ENCODE results near the gene JAML.

Gene JAML

GRCh38 chr11:118234833-118235232, 10.0 kb upstream of the JAML start:
- Histone ChIP-seq H4K20me1 (no peaks in the 10 kb centered on the region), H3K9ac (no peak overlapping the region), H3K4me1 (peaks cover 18 to 100% (median 28%) of the 10 kb centered on the region in 10 experiments), H3K36me3 (peaks cover 0 to 51% (median 0%) of the 10 kb centered on the region in 11 experiments; a peak in 5 of 22 replicates), H3K27me3 (no peaks in the 10 kb centered on the region), H3K9me3 (replicated peaks in 1 of 11) (no peaks in the 10 kb centered on the region), H3K4me3 (no peak overlapping the region), H3K4me2 (peak overlapping the region in 3 of 11 experiments; percentile 46 to 94 (median 69); a peak in 6 of 22 replicates), H3K27ac (peak overlapping the region in 1 of 11 experiments; percentile 8; a peak in 1 of 22 replicates)
- no peak for TF ChIP-seq Cebpa-rat (IDR thresholded peaks at IDR 0.05)

- no peaks in the 10 kb centered on the region for H4K20me1 ChIP-seq
- H3K9ac ChIP-seq, result no peak overlapping the region
- peaks cover 0 to 51% (median 0%) of the 10 kb centered on the region in 11 experiments; a peak in 5 of 22 replicates for H3K36me3 ChIP-seq
- H3K9me3 ChIP-seq (replicated peaks in 1 of 11), result no peaks in the 10 kb centered on the region
- H3K4me3 ChIP-seq, result no peak overlapping the region
- peaks cover 18 to 100% (median 28%) of the 10 kb centered on the region in 10 experiments for H3K4me1 ChIP-seq
- peak overlapping the region in 3 of 11 experiments; percentile 10 to 94 (median 69); a peak in 5 of 22 replicates for H3K4me2 ChIP-seq
- TF ChIP-seq Cebpa-rat (IDR thresholded peaks at IDR 0.05), result no peak
- no peak overlapping the region for H3K27ac ChIP-seq
- no peaks in the 10 kb centered on the region for H3K27me3 ChIP-seq
Measured at GRCh38 chr11:118233850-118234249, 9.0 kb upstream of the JAML start.

GRCh38 chr11:118233377-118233776, 8.6 kb upstream of the JAML start:
- H3K27me3 ChIP-seq, result no peaks in the 10 kb centered on the region
- no peak overlapping the region for H3K4me3 ChIP-seq
- H3K27ac ChIP-seq, result 0 out of 22 replicates have a peak overlapping the region, but pooled peaks of 1 of the 11 experiments have one; percentile 7
- peaks cover 18 to 100% (median 28%) of the 10 kb centered on the region in 10 experiments for H3K4me1 ChIP-seq
- peak overlapping the region in 3 of 11 experiments; percentile 10 to 94 (median 69); a peak in 3 of 22 replicates for H3K4me2 ChIP-seq
- H3K36me3 ChIP-seq, result peaks cover 0 to 51% (median 0%) of the 10 kb centered on the region in 11 experiments; a peak in 5 of 22 replicates
- no peaks in the 10 kb centered on the region for H4K20me1 ChIP-seq
- no peak overlapping the region for H3K9ac ChIP-seq
- no peak for TF ChIP-seq Cebpa-rat (IDR thresholded peaks at IDR 0.05)
- no peaks in the 10 kb centered on the region for H3K9me3 ChIP-seq (replicated peaks in 1 of 11)

- peaks cover 24 to 100% (median 29%) of the 10 kb centered on the region in 10 experiments for H3K4me1 ChIP-seq
- H3K9me3 ChIP-seq (replicated peaks in 1 of 11), result no peaks in the 10 kb centered on the region
- H3K27ac ChIP-seq, result 0 out of 22 replicates have a peak overlapping the region, but pooled peaks of 1 of the 11 experiments have one; percentile 7
- no peaks in the 10 kb centered on the region for H4K20me1 ChIP-seq
- no peaks in the 10 kb centered on the region for H3K27me3 ChIP-seq
- H3K4me3 ChIP-seq, result no peak overlapping the region
- TF ChIP-seq Cebpa-rat (IDR thresholded peaks at IDR 0.05), result no peak
- H3K4me2 ChIP-seq, result peak overlapping the region in 2 of 11 experiments; percentile 69 to 94; a peak in 1 of 22 replicates
- peaks cover 0 to 51% (median 0%) of the 10 kb centered on the region in 11 experiments; a peak in 5 of 22 replicates for H3K36me3 ChIP-seq
- H3K9ac ChIP-seq, result no peak overlapping the region
Measured at GRCh38 chr11:118232659-118233058, 7.8 kb upstream of the JAML start.

GRCh38 chr11:118231461-118231860, 6.7 kb upstream of the JAML start:
- peaks cover 36 to 100% (median 40%) of the 10 kb centered on the region in 10 experiments for H3K4me1 ChIP-seq
- peaks cover 0 to 49% (median 0%) of the 10 kb centered on the region in 11 experiments; a peak in 5 of 22 replicates for H3K36me3 ChIP-seq
- peaks cover 0 to 1% (median 0%) of the 10 kb centered on the region in 11 experiments; a peak in 1 of 22 replicates for H3K9me3 ChIP-seq (replicated peaks in 1 of 11)
- H3K4me3 ChIP-seq, result no peak overlapping the region
- H3K9ac ChIP-seq, result no peak overlapping the region
- H3K27me3 ChIP-seq, result peaks cover 0 to 5% (median 0%) of the 10 kb centered on the region in 11 experiments; a peak in 1 of 22 replicates
- peak overlapping the region in 2 of 11 experiments; percentile 0 to 92; a peak in 2 of 22 replicates for H3K27ac ChIP-seq
- no peak for TF ChIP-seq Cebpa-rat (IDR thresholded peaks at IDR 0.05)
- peak overlapping the region in 4 of 11 experiments; percentile 75 to 82 (median 79); a peak in 7 of 22 replicates for H3K4me2 ChIP-seq
- H4K20me1 ChIP-seq, result no peaks in the 10 kb centered on the region

- peaks cover 0 to 52% (median 0%) of the 10 kb centered on the region in 11 experiments; a peak in 5 of 22 replicates for H3K36me3 ChIP-seq
- no peak for TF ChIP-seq Cebpa-rat (IDR thresholded peaks at IDR 0.05)
- H3K27ac ChIP-seq, result peak overlapping the region; percentile 58 to 93 (median 72)
- no peaks in the 10 kb centered on the region for H4K20me1 ChIP-seq
- H3K9ac ChIP-seq, result peak overlapping the region in 6 of 11 experiments; percentile 34 to 83 (median 68); a peak in 11 of 22 replicates
- no peak overlapping the region for H3K4me3 ChIP-seq
- peaks cover 47 to 100% (median 53%) of the 10 kb centered on the region in 10 experiments for H3K4me1 ChIP-seq
- H3K4me2 ChIP-seq, result peak overlapping the region; percentile 56 to 83 (median 74)
- H3K27me3 ChIP-seq, result peaks cover 0 to 7% (median 0%) of the 10 kb centered on the region in 11 experiments; a peak in 1 of 22 replicates
- H3K9me3 ChIP-seq (replicated peaks in 1 of 11), result peaks cover 0 to 13% (median 0%) of the 10 kb centered on the region in 11 experiments; a peak in 3 of 22 replicates
Measured at GRCh38 chr11:118230088-118230487, 5.3 kb upstream of the JAML start.

- H3K4me2 ChIP-seq, result peak overlapping the region; percentile 56 to 83 (median 74)
- TF ChIP-seq Cebpa-rat (IDR thresholded peaks at IDR 0.05), result no peak
Measured at GRCh38 chr11:118229274-118229847, 4.5 kb upstream of the JAML start.

GRCh38 chr11:118227865-118228785, 3.3 kb upstream of the JAML start:
- Histone ChIP-seq H3K27me3 (peaks cover 0 to 7% (median 0%) of the 10 kb centered on the region in 11 experiments; a peak in 1 of 22 replicates), H3K36me3 (peaks cover 0 to 35% (median 0%) of the 10 kb centered on the region in 11 experiments; a peak in 5 of 22 replicates), H3K27ac (peak overlapping the region; percentile 58 to 93 (median 72)), H3K9ac (peak overlapping the region in 5 of 11 experiments; percentile 63 to 83 (median 69); a peak in 12 of 22 replicates), H3K4me1 (peaks cover 65 to 100% (median 71%) of the 10 kb centered on the region in 10 experiments), H3K4me2 (peak overlapping the region; percentile 56 to 83 (median 74)), H4K20me1 (no peaks in the 10 kb centered on the region), H3K9me3 (replicated peaks in 1 of 11) (peaks cover 0 to 13% (median 0%) of the 10 kb centered on the region in 11 experiments; a peak in 3 of 22 replicates), H3K4me3 (no peak overlapping the region)
- 0 out of 22 replicates have a peak, but pooled peaks of 1 of the 11 experiments have one; percentile 28 for TF ChIP-seq Cebpa-rat (IDR thresholded peaks at IDR 0.05)

More at GRCh38 chr11:118229274-118229847, 4.5 kb upstream of the JAML start:
- peaks cover 0 to 46% (median 0%) of the 10 kb centered on the region in 11 experiments; a peak in 5 of 22 replicates for H3K36me3 ChIP-seq
- H3K27me3 ChIP-seq, result peaks cover 0 to 7% (median 0%) of the 10 kb centered on the region in 11 experiments; a peak in 1 of 22 replicates
- H3K9me3 ChIP-seq (replicated peaks in 1 of 11), result peaks cover 0 to 13% (median 0%) of the 10 kb centered on the region in 11 experiments; a peak in 3 of 22 replicates
- H3K4me3 ChIP-seq, result no peak overlapping the region
- peaks cover 55 to 100% (median 60%) of the 10 kb centered on the region in 10 experiments for H3K4me1 ChIP-seq
- no peaks in the 10 kb centered on the region for H4K20me1 ChIP-seq
- H3K9ac ChIP-seq, result peak overlapping the region in 10 of 11 experiments; percentile 3 to 83 (median 50); a peak in 17 of 22 replicates
- peak overlapping the region; percentile 58 to 93 (median 72) for H3K27ac ChIP-seq
